RWPE2 (cell line): ENCODE data around the gene PXDN.

Experiments
- ATAC-seq: fragments of 200-7000 bp; cut with Tn5 transposase; 3 replicates; pipeline ENCODE4 v1.9.1; 2021; ENCODE audit warnings: low read depth
- DNase-seq: peaks from one replicate; pipeline ENCODE4 v3.0.0-alpha.2; 2020; ENCODE audit warnings: low spot score
- H3K27ac ChIP-seq: fragments of 450-650 bp; 2 replicates; pipeline ENCODE4 v1.5.1; 2017; ENCODE audit warnings: mild to moderate bottlenecking; ENCODE audit not compliant: poor library complexity, severe bottlenecking
- H3K27me3 ChIP-seq: fragments of 250-450 bp; sonication (Bioruptor Pico); 2 replicates; pipeline ENCODE4 v1.5.1; 2021; ENCODE audit warnings: mild to moderate bottlenecking, moderate library complexity; ENCODE audit not compliant: insufficient read depth, poor library complexity, severe bottlenecking
- H3K36me3 ChIP-seq: fragments of 250-450 bp; sonication (Bioruptor Pico); 2 replicates; pipeline ENCODE4 v1.5.1; 2020; ENCODE audit warnings: low read depth, mild to moderate bottlenecking, moderate library complexity
- H3K4me1 ChIP-seq: fragments of 250-450 bp; sonication (Bioruptor Pico); 2 replicates; pipeline ENCODE4 v1.5.1; 2021; ENCODE audit warnings: mild to moderate bottlenecking, moderate library complexity; ENCODE audit not compliant: insufficient read depth, poor library complexity, severe bottlenecking
- H3K4me3 ChIP-seq: fragments of 250-450 bp; sonication (Bioruptor Pico); 2 replicates; pipeline ENCODE4 v1.5.1; 2021; ENCODE audit warnings: mild to moderate bottlenecking, moderate library complexity; ENCODE audit not compliant: severe bottlenecking
- H3K9me3 ChIP-seq: fragments of 250-450 bp; sonication (Bioruptor Pico); 2 replicates; pipeline ENCODE4 v1.5.1; 2021; ENCODE audit warnings: mild to moderate bottlenecking, moderate library complexity; ENCODE audit not compliant: severe bottlenecking
- CTCF ChIP-seq: fragments of 450-650 bp; IDR thresholded peaks from one replicate; pipeline ENCODE4 v1.5.1; 2017; ENCODE audit warnings: mild to moderate bottlenecking, moderate library complexity; ENCODE audit not compliant: poor library complexity, severe bottlenecking

PXDN gene

GRCh38 chr2:1771626-1772280 lies 27.4 kb upstream of the PXDN start:
- Histone ChIP-seq H3K4me3 (no peak overlapping the region), H3K4me1 (no peaks in the 10 kb centered on the region), H3K27me3 (no peaks in the 10 kb centered on the region), H3K9me3 (no peaks in the 10 kb centered on the region), H3K36me3 (no peaks in the 10 kb centered on the region), H3K27ac (no peak overlapping the region)
- DNase-seq (no peak), ATAC-seq (no peak)
- no peak for TF ChIP-seq CTCF

- H3K36me3 ChIP-seq, result no peaks in the 10 kb centered on the region
- ATAC-seq (no peak), DNase-seq (no peak)
- H3K27ac ChIP-seq, result no peak overlapping the region
- H3K9me3 ChIP-seq, result no peaks in the 10 kb centered on the region
- no peaks in the 10 kb centered on the region for H3K27me3 ChIP-seq
- TF ChIP-seq CTCF, result no peak
- no peaks in the 10 kb centered on the region for H3K4me1 ChIP-seq
- no peak overlapping the region for H3K4me3 ChIP-seq
Observed at GRCh38 chr2:1770566-1771380, 26.5 kb upstream of the PXDN start.

GRCh38 chr2:1769703-1770422 lies 25.5 kb upstream of the PXDN start:
- H3K4me1 ChIP-seq, result no peaks in the 10 kb centered on the region
- H3K27ac ChIP-seq, result no peak overlapping the region
- ATAC-seq, result peak; percentile 93
- H3K36me3 ChIP-seq, result no peaks in the 10 kb centered on the region
- peak; percentile 84 for TF ChIP-seq CTCF
- H3K4me3 ChIP-seq, result no peak overlapping the region
- no peaks in the 10 kb centered on the region for H3K9me3 ChIP-seq
- no peaks in the 10 kb centered on the region for H3K27me3 ChIP-seq
- no peak for DNase-seq

GRCh38 chr2:1767939-1768691 lies 23.8 kb upstream of the PXDN start:
- H3K4me3 ChIP-seq, result no peak overlapping the region
- TF ChIP-seq CTCF, result no peak
- H3K27ac ChIP-seq, result no peak overlapping the region
- H3K36me3 ChIP-seq, result no peaks in the 10 kb centered on the region
- no peak for ATAC-seq
- no peaks in the 10 kb centered on the region for H3K4me1 ChIP-seq
- no peaks in the 10 kb centered on the region for H3K9me3 ChIP-seq
- DNase-seq, result no peak
- no peaks in the 10 kb centered on the region for H3K27me3 ChIP-seq
